Endometrial microvascular endothelial cells (primary cell): ENCODE results near the gene GCC1. TPM values are rescaled to one million over a fixed set of nuclear protein-coding genes. Genes with fewer than 3 reads are reported as not detected.
"Not testable (repeated sequence)": the region's sequence is repeated elsewhere in the genome, so short reads cannot be mapped to it uniquely, and the experiment has no call there.

Experiments used
- in situ Hi-C: cut with HindIII; loops from 2 replicates; pipeline ENCODE4 v1.10.0; 2017; ENCODE audit warnings: low sequenced_read_pairs, low pct_unique_long_range_greater_than_20kb; ENCODE audit errors: inconsistent ontology term
- total RNA-seq: library from RNA; depleted of rRNA; stranded (reverse); fragments of >200 nt; gene quantifications from one replicate; pipeline ENCODE4 v1.2.3, GENCODE V29; 2015; ENCODE audit errors: inconsistent ontology term

GCC1 gene
- total RNA-seq, 1 donor from 2014 or later = 13.8 TPM

- in situ Hi-C loops = no loop called here
Observed at GRCh38 chr7:127592550-127592949, 7.2 kb upstream of the GCC1 start.

- in situ Hi-C loops = no loop called here
Observed at GRCh38 chr7:127591591-127591990, 6.2 kb upstream of the GCC1 start.

GRCh38 chr7:127591189-127591588 is 5.8 kb upstream of the GCC1 start:
- in situ Hi-C loops = no loop called here

GRCh38 chr7:127589896-127590295 is 4.5 kb upstream of the GCC1 start:
- in situ Hi-C loops = no loop called here

GRCh38 chr7:127588697-127589482 is 3.5 kb upstream of the GCC1 start:
- in situ Hi-C loops = no loop called here

GRCh38 chr7:127588019-127588696 is 2.8 kb upstream of the GCC1 start, which contains the start of gene ARF5:
Gene ARF5, plus strand, starts transcription at chr7:127588411. Its CDS starts 88 bp downstream, at chr7:127588499.
- in situ Hi-C loops = no loop called here

- in situ Hi-C loops = no loop called here
Observed at GRCh38 chr7:127587663-127588018, 2.2 kb upstream of the GCC1 start.

GRCh38 chr7:127586346-127586745 is 950 bp upstream of the GCC1 start:
- in situ Hi-C loops = no loop called here

GRCh38 chr7:127584648-127585043 is 750 bp downstream of the GCC1 start:
- in situ Hi-C loops = no loop called here

GRCh38 chr7:127582361-127582760 is 3.0 kb downstream of the GCC1 start:
- in situ Hi-C loops = no loop called here

GRCh38 chr7:127581716-127582115 is 3.7 kb downstream of the GCC1 start:
- in situ Hi-C loops = no loop called here

- in situ Hi-C loops = no loop called here
Observed at GRCh38 chr7:127580612-127581011, 4.8 kb downstream of the GCC1 start.

- in situ Hi-C loops = no loop called here
Observed at GRCh38 chr7:127578711-127579275, 6.6 kb downstream of the GCC1 start.

- in situ Hi-C loops = no loop called here
Observed at GRCh38 chr7:127578036-127578684, 7.2 kb downstream of the GCC1 start.

- in situ Hi-C loops = no loop called here
Observed at GRCh38 chr7:127571741-127572505, 13.5 kb downstream of the GCC1 start.

GRCh38 chr7:127568034-127568433 is 17.4 kb downstream of the GCC1 start:
- in situ Hi-C loops = not testable (repeated sequence)

GRCh38 chr7:127566242-127566641 is 19.2 kb downstream of the GCC1 start:
- in situ Hi-C loops = no loop called here

- in situ Hi-C loops = no loop called here
Observed at GRCh38 chr7:127557803-127558202, 27.6 kb downstream of the GCC1 start.

GRCh38 chr7:127556404-127556803 is 29.0 kb downstream of the GCC1 start:
- in situ Hi-C loops = no loop called here
